ENCODE measurements around the gene LRRC10B. TPM values are rescaled to one million over a fixed set of nuclear protein-coding genes. Genes with fewer than 3 reads are reported as not detected.

Gene LRRC10B
- total RNA-seq, 1 donor from 2014 or later: not detected

GRCh38 chr11:61532134-61533038 lies 23.8 kb downstream of the LRRC10B start:
- no peak overlapping the region for H3K4me3 ChIP-seq (ENCODE audit: low read depth, low read length)
- no peak for DNase-seq (ENCODE audit: low read depth)
- peak; percentile 89 for TF ChIP-seq CTCF (conservative IDR thresholded peaks at IDR 0.05; ENCODE audit: low read depth, low read length)

GRCh38 chr11:61533039-61533375 lies 24.5 kb downstream of the LRRC10B start:
- no peak for DNase-seq (ENCODE audit: low read depth)
- no peak for TF ChIP-seq CTCF (conservative IDR thresholded peaks at IDR 0.05; ENCODE audit: low read depth, low read length)
- no peak overlapping the region for H3K4me3 ChIP-seq (ENCODE audit: low read depth, low read length)

- H3K4me3 ChIP-seq (ENCODE audit: low read depth, low read length): no peak overlapping the region
- no peak for DNase-seq (ENCODE audit: low read depth)
- TF ChIP-seq CTCF (conservative IDR thresholded peaks at IDR 0.05; ENCODE audit: low read depth, low read length): no peak
Observed at GRCh38 chr11:61533401-61533800, 24.9 kb downstream of the LRRC10B start.

- DNase-seq (ENCODE audit: low read depth): no peak
- TF ChIP-seq CTCF (conservative IDR thresholded peaks at IDR 0.05; ENCODE audit: low read depth, low read length): no peak
- no peak overlapping the region for H3K4me3 ChIP-seq (ENCODE audit: low read depth, low read length)
Observed at GRCh38 chr11:61534025-61534932, 25.7 kb downstream of the LRRC10B start.

GRCh38 chr11:61534933-61535839 lies 26.6 kb downstream of the LRRC10B start:
- no peak for DNase-seq (ENCODE audit: low read depth)
- no peak overlapping the region for H3K4me3 ChIP-seq (ENCODE audit: low read depth, low read length)
- no peak for TF ChIP-seq CTCF (conservative IDR thresholded peaks at IDR 0.05; ENCODE audit: low read depth, low read length)

- no peak for TF ChIP-seq CTCF (conservative IDR thresholded peaks at IDR 0.05; ENCODE audit: low read depth, low read length)
- no peak for DNase-seq (ENCODE audit: low read depth)
- no peak overlapping the region for H3K4me3 ChIP-seq (ENCODE audit: low read depth, low read length)
Observed at GRCh38 chr11:61535998-61536675, 27.6 kb downstream of the LRRC10B start.
